HG03159 (cell line): ENCODE results near the gene SNX9.
"Not testable (repeated sequence)": the region's sequence is repeated elsewhere in the genome, so short reads cannot be mapped to it uniquely, and the experiment has no call there.

Experiments used
- ATAC-seq: cut with Tn5 transposase; IDR thresholded peaks from one replicate; pipeline ENCODE4 v1.9.1; 2021; ENCODE audit warnings: mild to moderate bottlenecking, moderate library complexity; ENCODE audit not compliant: unreplicated experiment

The SNX9 gene

GRCh38 chr6:157823001-157823527 lies at the start of gene SNX9:
Gene SNX9 (plus strand): TSS chr6:157823246. CDS start chr6:157823435, 189 bp downstream.
- ATAC-seq, result peak; percentile 63

GRCh38 chr6:157773248-157773773 lies 49.7 kb upstream of the SNX9 start:
- ATAC-seq, result no peak

GRCh38 chr6:157774153-157775135 lies 48.6 kb upstream of the SNX9 start:
- no peak for ATAC-seq

- ATAC-seq, result no peak
These were observed 47.7 kb upstream of the SNX9 start for GRCh38 chr6:157775376-157775775.

- no peak for ATAC-seq
These were observed 45.7 kb upstream of the SNX9 start for GRCh38 chr6:157777344-157777743.

GRCh38 chr6:157778719-157779118 lies 44.3 kb upstream of the SNX9 start:
- no peak for ATAC-seq

GRCh38 chr6:157779705-157780604 lies 43.1 kb upstream of the SNX9 start:
- ATAC-seq, result no peak

GRCh38 chr6:157785636-157786035 lies 37.4 kb upstream of the SNX9 start:
- no peak for ATAC-seq

- ATAC-seq, result no peak
These were observed 36.8 kb upstream of the SNX9 start for GRCh38 chr6:157786221-157786620.

GRCh38 chr6:157787080-157787479 lies 36.0 kb upstream of the SNX9 start:
- ATAC-seq, result no peak

GRCh38 chr6:157788180-157788579 lies 34.9 kb upstream of the SNX9 start:
- no peak for ATAC-seq

GRCh38 chr6:157789297-157789696 lies 33.7 kb upstream of the SNX9 start:
- ATAC-seq, result no peak

- no peak for ATAC-seq
These were observed 33.2 kb upstream of the SNX9 start for GRCh38 chr6:157789861-157790260.

GRCh38 chr6:157790548-157791160 lies 32.4 kb upstream of the SNX9 start:
- no peak for ATAC-seq

- ATAC-seq, result no peak
These were observed 31.6 kb upstream of the SNX9 start for GRCh38 chr6:157791450-157791849.

GRCh38 chr6:157792671-157793070 lies 30.4 kb upstream of the SNX9 start:
- no peak for ATAC-seq

- not testable (repeated sequence) for ATAC-seq
These were observed 29.0 kb upstream of the SNX9 start for GRCh38 chr6:157794012-157794411.

GRCh38 chr6:157795841-157796240 lies 27.2 kb upstream of the SNX9 start:
- no peak for ATAC-seq

- ATAC-seq, result no peak
These were observed 24.2 kb upstream of the SNX9 start for GRCh38 chr6:157798851-157799250.

- not testable (repeated sequence) for ATAC-seq
These were observed 23.5 kb upstream of the SNX9 start for GRCh38 chr6:157799561-157799960.
